Measurements from ENCODE around the gene ELAVL4.
"Not testable (repeated sequence)": the region's sequence is repeated elsewhere in the genome, so short reads cannot be mapped to it uniquely, and the experiment has no call there.

ELAVL4 gene

GRCh38 chr1:50123071-50123470 lies 14.4 kb downstream of the ELAVL4 start:
- no peak for DNase-seq (ENCODE audit: low read depth, low spot score)

DNA sequence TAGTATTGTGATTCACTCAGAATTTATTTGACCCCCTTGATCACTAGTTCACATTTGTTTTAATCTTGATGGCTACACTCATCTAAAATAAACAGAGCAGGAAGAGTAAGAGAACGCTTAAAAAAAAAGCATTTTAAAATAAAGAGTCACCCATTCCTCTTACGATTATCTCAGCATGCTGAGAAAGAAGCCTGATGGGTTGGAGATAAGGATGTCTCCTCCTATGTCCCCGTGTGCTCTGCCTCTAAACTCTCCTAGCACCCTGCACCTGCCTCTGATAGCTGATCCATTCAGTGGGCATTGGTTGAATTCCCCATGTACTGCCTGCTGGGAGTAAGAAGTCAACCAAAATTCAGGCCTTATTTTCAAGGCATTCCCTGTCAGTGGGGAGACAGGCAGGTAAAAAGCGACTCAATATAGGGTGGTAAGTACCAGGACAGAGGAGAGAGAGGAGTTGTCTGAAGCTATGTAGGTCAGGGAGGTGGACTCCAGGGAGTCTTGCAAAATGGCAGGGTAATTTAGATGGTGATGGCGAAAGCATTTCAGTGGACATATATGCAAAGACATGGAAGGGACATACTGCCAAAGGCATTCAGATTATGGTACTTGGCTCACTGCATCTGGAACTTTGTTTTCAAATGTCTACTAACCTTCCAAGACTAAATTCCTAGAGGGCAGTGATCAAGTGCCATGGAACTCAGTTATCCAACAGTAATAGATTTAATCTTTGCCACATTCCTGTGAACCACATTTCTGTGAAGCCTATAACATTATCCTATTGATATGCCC lies 18.4 kb downstream of the ELAVL4 start:
- DNase-seq (ENCODE audit: low read depth, low spot score): no peak

DNA sequence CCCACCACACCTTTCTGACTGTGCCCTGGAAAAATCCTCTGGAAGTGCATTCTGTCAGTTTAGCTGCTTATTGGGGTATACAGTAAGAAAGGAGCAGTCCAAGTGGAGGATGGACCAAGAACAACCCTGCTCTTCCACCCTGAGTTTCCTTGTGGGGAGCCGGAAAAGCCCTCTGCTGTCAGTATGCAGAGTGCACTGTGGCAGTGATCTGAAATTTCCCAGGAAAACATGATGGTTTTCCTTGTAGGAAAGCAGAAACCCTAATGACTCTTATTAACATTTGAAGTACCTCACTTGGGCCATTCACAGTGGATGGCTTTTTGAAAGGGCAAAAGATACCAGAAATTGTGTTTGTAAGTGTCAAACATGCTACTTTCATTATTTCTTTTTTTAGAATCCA lies 20.5 kb downstream of the ELAVL4 start:
- DNase-seq (ENCODE audit: low read depth, low spot score): no peak

DNA sequence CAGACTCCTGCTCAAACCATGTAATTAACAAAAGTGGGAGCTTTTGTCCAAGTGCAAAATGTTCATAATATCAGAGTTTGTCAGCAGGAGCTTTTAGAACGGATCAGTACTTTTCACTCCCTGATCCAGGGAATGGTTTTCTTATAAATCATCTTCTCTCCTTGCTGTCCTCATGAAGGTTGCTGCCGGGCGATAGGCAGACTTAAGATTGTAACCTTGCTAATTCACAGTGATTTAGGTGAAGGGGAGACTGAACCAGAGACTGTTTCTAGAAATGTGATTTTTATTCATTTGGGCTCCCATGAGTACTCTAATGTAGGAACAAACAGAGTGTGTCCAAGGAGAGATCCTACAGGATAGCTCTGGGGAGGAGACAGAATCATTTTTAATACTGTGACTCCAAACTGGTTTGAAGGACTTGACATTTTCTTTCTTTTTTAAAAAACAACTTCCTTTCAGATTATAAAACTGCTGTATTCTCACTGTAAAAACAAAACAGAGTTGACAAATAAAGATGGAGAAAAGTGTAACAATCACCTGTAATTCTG lies 23.7 kb downstream of the ELAVL4 start:
- no peak for DNase-seq (ENCODE audit: low read depth, low spot score)

DNA sequence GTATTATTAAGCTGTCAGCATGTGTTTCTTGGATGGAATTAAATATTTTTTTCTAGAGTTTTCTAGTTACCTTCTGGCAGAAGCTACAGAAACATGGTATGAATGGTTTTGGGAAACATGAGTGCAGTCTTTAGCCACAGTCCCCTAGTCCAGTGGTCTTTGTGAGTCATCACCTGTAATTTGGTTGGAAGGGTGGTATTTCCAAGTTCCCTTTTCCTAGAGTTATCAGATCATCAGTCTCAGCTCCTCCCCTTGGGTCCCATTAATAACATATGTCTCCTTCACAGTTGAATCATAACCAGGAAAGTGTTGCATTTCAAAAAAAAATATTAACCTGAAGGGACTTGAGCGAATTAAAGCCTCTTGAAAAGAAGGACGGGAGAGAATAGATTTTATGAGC lies 27.0 kb downstream of the ELAVL4 start:
- DNase-seq (ENCODE audit: low read depth, low spot score): no peak

DNA sequence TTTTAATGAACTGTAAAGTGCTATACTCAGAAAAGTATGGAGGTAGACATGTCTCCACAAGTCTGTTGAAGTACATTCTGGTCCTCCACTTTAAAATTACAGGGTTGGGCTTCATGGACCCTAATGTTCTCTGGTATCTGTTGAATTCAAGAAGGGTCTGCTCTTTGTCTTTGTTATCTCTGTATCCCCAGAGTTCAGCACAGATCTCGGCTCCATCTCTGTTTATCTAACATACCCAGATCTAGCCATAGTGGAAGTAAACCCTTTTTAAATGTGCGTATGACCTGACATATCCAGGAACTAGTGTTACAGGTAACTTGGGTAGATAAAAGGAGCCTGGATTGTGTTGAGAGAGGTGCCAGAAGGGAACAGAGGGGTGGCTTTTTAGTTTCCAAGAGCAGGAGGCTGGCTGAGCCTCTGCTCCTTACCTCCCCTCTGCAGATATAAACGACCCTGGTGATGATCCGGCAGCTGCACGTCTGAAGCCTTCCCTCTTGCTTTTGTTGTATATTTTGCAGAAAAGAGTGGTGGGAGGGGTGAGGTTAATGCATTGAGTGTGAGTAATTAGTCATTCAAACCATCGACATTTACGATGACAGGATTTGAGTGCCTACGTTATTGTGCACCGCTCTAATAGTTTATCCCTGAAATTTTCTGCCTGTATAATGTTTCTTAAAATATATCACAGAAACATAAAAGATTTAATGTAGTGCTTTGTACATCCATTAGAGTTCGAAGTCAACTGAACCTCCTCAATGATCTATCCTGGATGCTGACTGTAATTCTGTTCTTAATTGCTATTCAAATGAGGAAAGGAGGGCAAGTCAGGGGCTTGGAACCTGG lies 30.8 kb downstream of the ELAVL4 start:
- no peak for DNase-seq (ENCODE audit: low read depth, low spot score)

GRCh38 chr1:50140182-50140447 lies 31.4 kb downstream of the ELAVL4 start:
- no peak for DNase-seq (ENCODE audit: low read depth, low spot score)

GRCh38 chr1:50147191-50147850 lies 38.6 kb downstream of the ELAVL4 start:
- DNase-seq (ENCODE audit: low read depth, low spot score): no peak

- DNase-seq (ENCODE audit: low read depth, low spot score): no peak
Measured at GRCh38 chr1:50148142-50148923, 39.6 kb downstream of the ELAVL4 start.

GRCh38 chr1:50152236-50152635 lies 43.5 kb downstream of the ELAVL4 start:
- DNase-seq (ENCODE audit: low read depth, low spot score): no peak

DNA sequence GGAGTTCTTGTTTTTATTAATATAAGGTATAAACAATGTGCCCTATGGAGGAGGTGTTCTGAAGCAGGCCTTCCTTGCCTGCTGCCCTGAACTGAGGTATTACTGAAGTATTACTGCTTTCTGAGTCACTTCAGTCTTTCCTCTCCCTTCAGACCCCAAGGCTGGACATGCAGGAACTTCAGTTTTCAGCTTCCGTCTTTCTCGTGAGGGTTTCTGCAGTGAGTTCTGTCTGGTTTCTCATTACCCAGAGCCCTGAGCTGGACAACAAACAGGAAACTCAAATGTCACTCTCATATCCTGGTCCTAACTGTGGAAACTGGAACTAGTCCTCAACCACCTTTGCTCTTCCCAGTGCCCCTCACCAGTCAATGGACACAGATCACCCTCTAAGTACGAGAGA lies 46.8 kb downstream of the ELAVL4 start:
- no peak for DNase-seq (ENCODE audit: low read depth, low spot score)

DNA sequence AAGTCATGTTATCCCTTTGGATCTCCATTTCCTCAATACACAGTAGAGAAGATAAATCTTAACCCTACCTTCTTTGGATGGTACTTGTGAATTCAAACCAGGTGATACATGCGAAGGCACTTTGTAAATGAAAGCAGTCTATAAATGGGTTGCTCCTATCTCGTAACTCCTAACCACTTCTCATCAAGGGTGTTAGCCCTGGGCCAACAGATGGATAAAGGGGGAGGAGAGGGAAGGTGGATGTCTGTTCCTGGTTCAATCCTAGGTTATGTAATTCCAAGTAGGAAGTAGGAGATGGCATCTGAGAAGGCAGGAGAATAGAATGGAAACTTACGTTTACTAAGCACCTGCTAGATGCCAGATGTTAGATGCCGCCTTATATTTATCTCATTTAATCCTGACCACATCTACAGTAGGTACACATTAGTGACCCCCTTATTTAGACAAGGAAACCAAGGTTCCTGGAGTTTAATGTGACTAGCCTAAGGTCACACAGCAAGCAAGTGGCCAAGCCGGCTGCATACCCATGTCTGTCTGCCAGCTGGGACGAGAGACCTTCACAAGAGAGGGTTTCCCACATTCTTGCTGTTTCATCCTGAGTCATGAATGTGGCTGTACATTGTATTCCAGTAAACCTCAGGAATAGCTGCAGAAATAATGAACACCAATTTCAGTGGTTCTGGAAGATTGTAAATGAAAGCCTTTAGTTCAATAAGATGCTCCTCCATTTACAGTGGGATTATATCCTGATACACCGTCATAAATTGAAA lies 47.7 kb downstream of the ELAVL4 start:
- DNase-seq (ENCODE audit: low read depth, low spot score): no peak

DNA sequence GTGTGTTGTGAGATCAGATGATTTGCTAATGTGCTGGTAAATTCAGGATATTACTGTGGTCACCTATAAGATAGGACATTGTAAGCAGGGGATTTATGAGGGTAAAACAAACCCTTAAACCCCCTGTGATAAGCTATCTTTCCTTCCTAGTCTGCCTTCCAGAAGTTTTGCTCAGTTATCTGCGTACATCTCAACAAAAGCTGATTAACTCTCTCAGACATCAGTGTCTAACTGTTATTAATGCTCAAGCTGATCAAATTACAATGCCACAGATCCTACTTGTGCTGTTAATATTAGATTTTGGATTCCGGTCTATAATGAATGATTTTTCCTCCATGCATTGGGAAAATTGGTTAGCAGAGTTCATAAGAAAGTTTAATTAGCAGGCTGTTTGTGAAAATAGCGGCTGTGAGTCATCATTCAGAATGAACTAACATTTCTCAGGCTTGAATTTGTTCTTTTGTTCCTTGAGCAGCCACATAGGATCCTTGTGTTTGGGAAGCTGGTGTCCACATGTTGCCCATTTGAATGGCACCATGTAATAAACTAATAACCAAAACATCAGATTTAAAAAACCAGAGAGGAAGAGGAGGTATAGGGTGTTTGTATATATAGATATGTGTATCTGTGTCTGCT lies 48.7 kb downstream of the ELAVL4 start:
- DNase-seq (ENCODE audit: low read depth, low spot score): no peak

GRCh38 chr1:50158421-50158820 lies 49.7 kb downstream of the ELAVL4 start:
- no peak for DNase-seq (ENCODE audit: low read depth, low spot score)

- DNase-seq (ENCODE audit: low read depth, low spot score): no peak
Measured at GRCh38 chr1:50163680-50164079, 55.0 kb downstream of the ELAVL4 start.

DNA sequence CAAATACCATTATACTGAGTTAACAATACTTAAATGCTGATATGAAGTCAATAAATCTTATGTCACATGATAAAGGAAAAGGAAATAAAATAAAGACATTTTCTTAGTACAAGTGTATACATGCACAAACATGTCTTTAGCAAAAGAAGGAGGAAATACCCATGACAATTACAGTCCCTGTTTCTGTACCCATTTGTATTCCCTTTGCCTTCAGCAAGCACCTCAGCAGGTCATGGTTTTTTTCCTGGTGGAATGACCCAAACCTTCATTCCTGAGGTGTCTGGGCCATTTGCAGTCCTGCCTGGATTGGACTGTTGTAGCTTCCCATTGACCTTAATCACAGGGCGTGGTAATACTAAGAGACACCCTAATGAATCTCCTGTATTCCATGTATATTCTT lies 57.6 kb downstream of the ELAVL4 start:
- DNase-seq (ENCODE audit: low read depth, low spot score): not testable (repeated sequence)

DNA sequence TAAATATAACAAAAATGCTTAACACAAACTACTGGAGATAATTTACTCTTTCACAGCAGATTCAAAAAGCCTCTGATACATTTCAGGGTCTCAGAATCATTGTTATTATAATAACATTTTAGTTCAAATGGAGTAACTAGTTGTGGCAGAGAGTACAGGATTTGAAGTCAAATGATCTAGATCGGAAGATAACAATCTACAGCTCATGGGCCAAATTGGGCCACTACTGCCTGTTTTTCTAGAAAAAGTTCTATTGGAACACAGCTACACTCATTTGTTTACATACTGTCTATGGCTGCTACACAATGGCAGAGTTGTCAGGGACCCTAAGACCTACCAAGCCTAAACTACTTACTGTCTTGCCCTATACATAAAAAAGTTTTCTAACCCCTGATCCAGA lies 63.6 kb downstream of the ELAVL4 start:
- DNase-seq (ENCODE audit: low read depth, low spot score): no peak

- DNase-seq (ENCODE audit: low read depth, low spot score): no peak
Measured at GRCh38 chr1:50174101-50174500, 65.4 kb downstream of the ELAVL4 start.

GRCh38 chr1:50175719-50176639 lies 67.3 kb downstream of the ELAVL4 start:
- DNase-seq (ENCODE audit: low read depth, low spot score): no peak
